Stimulated activated CD4-positive, alpha-beta T cell treated with anti-CD3 and anti-CD28 coated beads, TNF-alpha, amount 100 ng/mL, for 48 hours (primary cell): ENCODE results near the gene NHSL1.

Experiments
- DNase-seq, 3 donors: peaks; one replicate each; pipeline ENCODE4 v3.0.0-alpha.2; 2020; ENCODE audit warnings: low read depth in 3 of 3

NHSL1 gene

DNA sequence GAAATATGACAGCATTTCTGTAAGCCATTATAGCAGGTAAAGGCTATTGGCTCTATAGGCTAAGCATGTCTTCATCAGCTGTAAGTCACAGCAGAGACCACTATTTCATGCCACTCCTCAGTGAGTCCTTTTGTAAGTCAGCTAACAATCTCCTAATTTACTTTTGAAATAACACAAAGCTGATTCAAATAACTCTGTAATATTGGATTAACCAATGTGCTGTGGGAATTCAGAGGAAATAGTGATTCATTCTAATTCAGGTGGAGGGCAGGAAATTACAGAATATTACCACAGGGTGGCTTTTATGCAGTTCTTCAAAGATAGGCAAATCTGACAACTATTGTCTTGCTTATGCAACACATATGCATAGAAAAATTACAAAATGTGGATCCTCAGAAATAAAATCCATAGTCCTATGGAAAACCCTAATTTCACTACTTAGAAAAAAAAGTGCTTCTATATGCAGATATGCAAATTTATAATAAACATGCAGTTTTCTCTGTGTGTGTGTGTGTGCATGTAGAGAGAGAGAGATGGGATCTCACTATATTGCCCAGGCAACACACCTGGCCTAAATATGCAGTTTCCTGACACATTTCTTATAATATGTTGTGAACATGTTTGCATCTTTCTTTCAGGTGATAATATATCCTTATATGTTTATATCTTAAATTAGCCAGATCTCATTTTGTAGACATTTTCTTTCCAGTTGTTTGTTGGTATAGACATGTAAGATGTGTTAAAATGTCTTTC is 126.4 kb downstream of the NHSL1 start:
- no peak for DNase-seq
